H1 (cell line): Measurements from ENCODE around the gene H2BK1. TPM values are rescaled to one million over a fixed set of nuclear protein-coding genes. Genes with fewer than 3 reads are reported as not detected.

Experiments
- GABPA ChIP-seq: IDR thresholded peaks from 2 replicates; pipeline ENCODE4 v1.6.1; 2011; ENCODE audit warnings: mild to moderate bottlenecking, low read length, moderate library complexity, borderline replicate concordance; ENCODE audit not compliant: insufficient read depth
- NANOG ChIP-seq: IDR thresholded peaks from 2 replicates; pipeline ENCODE4 v1.6.1; 2011; ENCODE audit warnings: low read length, low read depth, mild to moderate bottlenecking, inconsistent platforms; ENCODE audit not compliant: insufficient read depth, poor library complexity, severe bottlenecking
- RFX5 ChIP-seq: IDR thresholded peaks from 2 replicates; pipeline ENCODE4 v1.6.1; 2011; ENCODE audit warnings: low read depth, low read length, improper control_type of control experiment, borderline replicate concordance
- polyA plus RNA-seq, 7 experiments: library from polyadenylated mRNA; depleted of rRNA in 3 of 7; stranded (reverse) in 5 of 7; unstranded in 2 of 7; fragments of >200 nt in 5 of 7; fragments of 200-250 nt in 2 of 7; gene quantifications; 1 replicate in 5 of 7; 2 replicates in 1 of 7; 4 replicates in 1 of 7; pipeline versions ENCODE4 v1.2.1 to v1.2.3, GENCODE V29; 2011 to 2013; ENCODE audit warnings: missing spikeins in 2 of 7, mixed read lengths in 2 of 7
- total RNA-seq: library from RNA; stranded (reverse); fragmentation: NEBNext Ultra II Directional; extraction: Animal tissue kit (Norgen Biotek cat#: 25700); gene quantifications from 2 replicates; pipeline ENCODE4 v1.2.1, GENCODE V29; 2021

H2BK1 gene
- total and polyA plus RNA-seq, 2 of the 8 experiments (the other 6 are each of a cell fraction or from before 2014, with no cell fraction given) = not detected

DNA sequence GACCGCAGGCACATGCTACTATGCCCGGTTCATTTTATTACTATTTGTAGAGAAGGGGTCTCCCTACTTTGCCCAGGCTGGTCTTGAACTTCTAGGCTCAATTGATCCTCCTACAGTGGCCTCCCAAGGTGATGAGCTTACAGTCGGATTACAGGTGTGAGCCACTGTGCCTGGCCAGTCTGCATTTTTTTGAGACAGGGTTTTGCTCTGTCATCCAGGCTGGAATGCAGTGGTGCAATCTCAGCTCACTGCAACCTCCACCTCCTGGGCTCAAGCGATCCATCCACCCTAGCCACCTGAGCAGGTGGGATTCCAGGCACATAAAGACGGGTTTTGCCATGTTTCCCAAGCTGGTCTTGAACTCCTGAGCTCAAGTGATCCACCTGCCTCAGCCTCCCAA, 2.3 kb upstream of the H2BK1 start (continued):
- TF ChIP-seq GABPA (no peak), RFX5 (no peak), NANOG (no peak)
